GM23338 (cell line): ENCODE measurements around the gene HCRTR1. TPM values are rescaled to one million over a fixed set of nuclear protein-coding genes. Genes with fewer than 3 reads are reported as not detected.

ENCODE experiments used
- ATAC-seq: fragments of 200-7000 bp; cut with Tn5 transposase; 3 replicates; pipeline ENCODE4 v1.9.1; 2020
- DNase-seq: peaks from one replicate; pipeline ENCODE4 v3.0.0-alpha.2; 2015; ENCODE audit warnings: low spot score
- H2AFZ ChIP-seq: fragments of 200-600 bp; sonication (generic); 2 replicates; pipeline ENCODE4 v1.8.0; 2016; ENCODE audit warnings: antibody characterized with exemption, mild to moderate bottlenecking, moderate library complexity
- H3F3A ChIP-seq: fragments of 200-600 bp; sonication (generic); replicated peaks from 2 replicates; pipeline ENCODE4 v1.8.0; 2017; ENCODE audit warnings: antibody characterized with exemption, mixed run types, low read depth
- H3K27ac ChIP-seq: fragments of 200-600 bp; sonication (generic); 2 replicates; pipeline ENCODE4 v1.6.1; 2016; ENCODE audit warnings: low read depth
- H3K27me3 ChIP-seq: fragments of 200-600 bp; sonication (generic); 2 replicates; pipeline ENCODE4 v1.8.0; 2016; ENCODE audit warnings: mild to moderate bottlenecking, mixed run types, moderate library complexity; ENCODE audit not compliant: insufficient read depth
- H3K36me3 ChIP-seq: fragments of 200-600 bp; sonication (generic); 2 replicates; pipeline ENCODE4 v1.8.0; 2016; ENCODE audit warnings: mild to moderate bottlenecking; ENCODE audit not compliant: insufficient read depth
- H3K4me1 ChIP-seq: fragments of 200-600 bp; sonication (generic); 2 replicates; pipeline ENCODE4 v1.8.0; 2016; ENCODE audit warnings: mild to moderate bottlenecking, moderate library complexity; ENCODE audit not compliant: insufficient read depth
- H3K4me2 ChIP-seq: fragments of 200-600 bp; sonication (generic); 2 replicates; pipeline ENCODE4 v1.7.1; 2017; ENCODE audit warnings: mixed run types
- H3K4me3 ChIP-seq: fragments of 200-600 bp; sonication (generic); 2 replicates; pipeline ENCODE4 v1.6.1; 2016; ENCODE audit warnings: mixed run types
- H3K79me2 ChIP-seq: fragments of 200-600 bp; sonication (generic); replicated peaks from 2 replicates; pipeline ENCODE4 v1.8.0; 2017; ENCODE audit warnings: mild to moderate bottlenecking; ENCODE audit not compliant: insufficient read depth
- H3K9me2 ChIP-seq: fragments of 200-600 bp; sonication (generic); 2 replicates; pipeline ENCODE4 v1.8.0; 2017; ENCODE audit not compliant: insufficient read depth
- H4K20me1 ChIP-seq: fragments of 200-600 bp; sonication (generic); replicated peaks from 2 replicates; pipeline ENCODE4 v1.8.0; 2017; ENCODE audit warnings: mild to moderate bottlenecking; ENCODE audit not compliant: insufficient read depth
- H3K27ac Mint-ChIP-seq: 2 replicates; pipeline ENCODE4 v1.8.0; 2020; ENCODE audit warnings: inconsistent platforms, mild to moderate bottlenecking, moderate library complexity, mixed read lengths
- H3K27me3 Mint-ChIP-seq: 3 replicates; pipeline ENCODE4 v1.8.0; 2022; ENCODE audit warnings: low read depth, mild to moderate bottlenecking, moderate library complexity, mixed read lengths, inconsistent platforms; ENCODE audit not compliant: insufficient read depth, poor library complexity
- H3K36me3 Mint-ChIP-seq: 3 replicates; pipeline ENCODE4 v1.8.0; 2021; ENCODE audit warnings: low read depth, mild to moderate bottlenecking, inconsistent platforms, moderate library complexity, mixed read lengths
- H3K4me1 Mint-ChIP-seq: 3 replicates; pipeline ENCODE4 v1.8.0; 2020; ENCODE audit warnings: mild to moderate bottlenecking, inconsistent platforms, mixed read lengths
- H3K4me3 Mint-ChIP-seq: 3 replicates; pipeline ENCODE4 v1.8.0; 2021; ENCODE audit warnings: moderate library complexity, mild to moderate bottlenecking, inconsistent platforms, mixed read lengths
- H3K9me3 Mint-ChIP-seq: 3 replicates; pipeline ENCODE4 v1.8.0; 2020; ENCODE audit warnings: moderate library complexity, mild to moderate bottlenecking, inconsistent platforms, mixed read lengths
- CREB1 ChIP-seq: fragments of 250-450 bp; sonication (Bioruptor Pico); IDR thresholded peaks from 2 replicates; pipeline ENCODE4 v1.5.0; 2020; ENCODE audit warnings: low read depth, mild to moderate bottlenecking, moderate library complexity
- CTCF ChIP-seq, 2 experiments: fragments of 200-600 bp in 1 of 2; sonication (generic) in 1 of 2; conservative IDR thresholded peaks; 2 replicates each; pipeline versions ENCODE4 v1.5.1 to v1.6.1; 2016 to 2017; ENCODE audit warnings: antibody characterized with exemption in 2 of 2, low read depth in 2 of 2, mild to moderate bottlenecking in 2 of 2, moderate library complexity in 1 of 2
- ETS1 ChIP-seq: IDR thresholded peaks from 2 replicates; pipeline ENCODE4 v1.6.1; 2016; ENCODE audit warnings: antibody characterized with exemption
- EZH2 ChIP-seq: fragments of 200-600 bp; sonication (generic); IDR thresholded peaks from one replicate; pipeline ENCODE4 v1.8.0; 2017; ENCODE audit warnings: antibody characterized with exemption, mild to moderate bottlenecking, low read depth; ENCODE audit not compliant: unreplicated experiment
- EZH2phosphoT487 ChIP-seq: fragments of 200-600 bp; sonication (generic); IDR thresholded peaks from one replicate; pipeline ENCODE4 v1.8.1; 2018; ENCODE audit warnings: antibody characterized with exemption; ENCODE audit not compliant: unreplicated experiment
- JUNB ChIP-seq: IDR thresholded peaks from one replicate; pipeline ENCODE4 v1.6.1; 2016; ENCODE audit warnings: antibody characterized with exemption; ENCODE audit not compliant: unreplicated experiment
- POLR2AphosphoS5 ChIP-seq: IDR thresholded peaks from 2 replicates; pipeline ENCODE4 v1.6.1; 2016; ENCODE audit warnings: antibody characterized with exemption, low read depth
- REST ChIP-seq: IDR thresholded peaks from one replicate; pipeline ENCODE4 v1.6.1; 2018; ENCODE audit warnings: antibody characterized with exemption; ENCODE audit not compliant: unreplicated experiment
- STAT1 ChIP-seq: IDR thresholded peaks from one replicate; pipeline ENCODE4 v1.6.1; 2016; ENCODE audit warnings: antibody characterized with exemption; ENCODE audit not compliant: unreplicated experiment
- ZNF114 ChIP-seq: fragments of 250-450 bp; sonication (Bioruptor Pico); IDR thresholded peaks from 2 replicates; pipeline ENCODE4 v1.5.0; 2020; ENCODE audit warnings: mild to moderate bottlenecking, moderate library complexity
- ZNF331 ChIP-seq: fragments of 250-450 bp; sonication (Bioruptor Pico); IDR thresholded peaks from 2 replicates; pipeline ENCODE4 v1.5.0; 2020; ENCODE audit warnings: low read depth, mild to moderate bottlenecking, moderate library complexity
- ZNF462 ChIP-seq: fragments of 250-450 bp; sonication (Bioruptor Pico); IDR thresholded peaks from 2 replicates; pipeline ENCODE4 v1.5.0; 2020; ENCODE audit warnings: mild to moderate bottlenecking, moderate library complexity
- polyA plus RNA-seq: library from polyadenylated mRNA; unstranded; fragments of >200 nt; fragmentation: Nextera tagmentation; extraction: Ambion mirVana; gene quantifications from 2 replicates; pipeline ENCODE4 v1.2.1, GENCODE V29; 2016
- total RNA-seq: library from RNA; depleted of rRNA; stranded (reverse); fragments of >200 nt; shearing (Covaris generic); gene quantifications from 2 replicates; pipeline ENCODE4 v1.2.3, GENCODE V29; 2014

HCRTR1 gene
- total and polyA plus RNA-seq, 2 experiments from 2014 or later, result 0.15 to 1.0 TPM

- TF ChIP-seq ZNF462 (CRISPR knock-in tag), result no peak
- no peak for TF ChIP-seq STAT1
Measured at GRCh38 chr1:31614414-31615005, 3.0 kb upstream of the HCRTR1 start (continued).

- no peaks in the 10 kb centered on the region for H3K4me1 ChIP-seq
- no peak overlapping the region for H3K4me2 ChIP-seq
- H3K9me3 Mint-ChIP-seq, result no peaks in the 10 kb centered on the region
- no peak for ATAC-seq
- H2AFZ ChIP-seq, result no peak overlapping the region
- H3K4me3 Mint-ChIP-seq, result no peak overlapping the region
- H3K79me2 ChIP-seq, result no peaks in the 10 kb centered on the region
- peaks cover 9% of the 10 kb centered on the region for H3K4me1 Mint-ChIP-seq
- H3K4me3 ChIP-seq, result no peak overlapping the region
- H3K36me3 ChIP-seq, result no peaks in the 10 kb centered on the region
- no peak overlapping the region for H3K27ac ChIP-seq
- no peaks in the 10 kb centered on the region for H3K36me3 Mint-ChIP-seq
- H3K27ac Mint-ChIP-seq, result no peak overlapping the region
- H3F3A ChIP-seq, result no peaks in the 10 kb centered on the region
- no peak for DNase-seq
- H3K9me2 ChIP-seq, result no peaks in the 10 kb centered on the region
- no peaks in the 10 kb centered on the region for H4K20me1 ChIP-seq
- H3K27me3 ChIP-seq, result peaks cover 25% of the 10 kb centered on the region
- H3K27me3 Mint-ChIP-seq, result peaks cover 20% of the 10 kb centered on the region
- no peak for TF ChIP-seq EZH2
- TF ChIP-seq CREB1 (CRISPR knock-in tag), result no peak
- TF ChIP-seq EZH2phosphoT487, result no peak
- TF ChIP-seq REST, result no peak
- TF ChIP-seq POLR2AphosphoS5, result no peak
- TF ChIP-seq ZNF114 (CRISPR knock-in tag), result no peak
- TF ChIP-seq JUNB, result no peak
- no peak for TF ChIP-seq ZNF331 (CRISPR knock-in tag)
- TF ChIP-seq ETS1, result no peak
- TF ChIP-seq CTCF (conservative IDR thresholded peaks at IDR 0.05; ENCODE audit: low read depth in 2 of 2), result no peak
Measured at GRCh38 chr1:31615414-31615813, 2.1 kb upstream of the HCRTR1 start.
